ENCODE measurements around the gene DSC3. TPM values are rescaled to one million over a fixed set of nuclear protein-coding genes. Genes with fewer than 3 reads are reported as not detected.

DSC3 gene
- total RNA-seq, 1 experiment from 2014 or later, result 4.5 TPM

- Histone ChIP-seq H3K27me3 (replicated peaks; ENCODE audit: control insufficient read depth, insufficient read depth, low read length) (no peaks in the 10 kb centered on the region), H3K4me1 (no peaks in the 10 kb centered on the region), H3K36me3 (ENCODE audit: control insufficient read depth, insufficient read depth, low read length) (no peaks in the 10 kb centered on the region), H3K9me3 (no peaks in the 10 kb centered on the region), H3K4me3 (ENCODE audit: low read depth, low read length) (no peak overlapping the region)
- Mint-ChIP-seq H3K27me3 (ENCODE audit: insufficient read depth, unreplicated experiment) (no peaks in the 10 kb centered on the region), H3K9me3 (ENCODE audit: unreplicated experiment) (no peaks in the 10 kb centered on the region), H3K4me1 (ENCODE audit: low read depth, unreplicated experiment) (no peaks in the 10 kb centered on the region), H3K4me3 (ENCODE audit: unreplicated experiment) (no peak overlapping the region), H3K27ac (ENCODE audit: unreplicated experiment) (no peak overlapping the region), H3K36me3 (ENCODE audit: insufficient read depth, unreplicated experiment) (no peaks in the 10 kb centered on the region)
- peak in 1 of 2 experiments; percentile 1 for DNase-seq
- TF ChIP-seq, protein P1, sequence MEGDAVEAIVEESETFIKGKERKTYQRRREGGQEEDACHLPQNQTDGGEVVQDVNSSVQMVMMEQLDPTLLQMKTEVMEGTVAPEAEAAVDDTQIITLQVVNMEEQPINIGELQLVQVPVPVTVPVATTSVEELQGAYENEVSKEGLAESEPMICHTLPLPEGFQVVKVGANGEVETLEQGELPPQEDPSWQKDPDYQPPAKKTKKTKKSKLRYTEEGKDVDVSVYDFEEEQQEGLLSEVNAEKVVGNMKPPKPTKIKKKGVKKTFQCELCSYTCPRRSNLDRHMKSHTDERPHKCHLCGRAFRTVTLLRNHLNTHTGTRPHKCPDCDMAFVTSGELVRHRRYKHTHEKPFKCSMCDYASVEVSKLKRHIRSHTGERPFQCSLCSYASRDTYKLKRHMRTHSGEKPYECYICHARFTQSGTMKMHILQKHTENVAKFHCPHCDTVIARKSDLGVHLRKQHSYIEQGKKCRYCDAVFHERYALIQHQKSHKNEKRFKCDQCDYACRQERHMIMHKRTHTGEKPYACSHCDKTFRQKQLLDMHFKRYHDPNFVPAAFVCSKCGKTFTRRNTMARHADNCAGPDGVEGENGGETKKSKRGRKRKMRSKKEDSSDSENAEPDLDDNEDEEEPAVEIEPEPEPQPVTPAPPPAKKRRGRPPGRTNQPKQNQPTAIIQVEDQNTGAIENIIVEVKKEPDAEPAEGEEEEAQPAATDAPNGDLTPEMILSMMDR (IDR thresholded peaks at IDR 0.05; ENCODE audit: insufficient read depth in 1 of 2, low read depth in 1 of 2, low read length in 1 of 2, severe bottlenecking in 1 of 2, unreplicated experiment in 1 of 2), result no peak
- no TSS peak for BruUV-seq (replicated peaks)
- intact Hi-C loops (cut with micrococcal nuclease; ENCODE audit: unreplicated experiment), result no loop called here
- ChIA-PET CTCF (no interaction called here), POLR2A (no interaction called here)
These were observed 74.8 kb downstream of the DSC3 start for GRCh38 chr18:30967701-30968100.

DNA sequence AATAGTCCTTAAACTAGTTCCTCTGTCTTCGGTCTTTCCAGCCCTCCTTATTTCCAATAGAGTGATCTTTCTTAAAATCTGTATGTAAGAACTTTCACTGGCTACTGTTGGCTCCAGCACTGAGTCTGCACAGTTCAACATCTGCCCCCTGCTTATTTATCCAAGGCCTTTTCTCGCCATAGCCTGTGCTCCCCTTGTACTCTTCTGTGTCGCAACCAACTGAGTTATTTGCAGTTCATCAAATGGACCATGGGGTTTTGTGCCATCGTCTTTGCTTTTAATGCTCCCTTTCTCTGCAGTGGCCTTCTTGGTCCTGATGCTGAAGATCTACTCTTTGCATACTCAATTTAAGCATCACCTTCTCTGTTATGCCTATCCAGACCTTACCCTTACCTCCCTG is 77.3 kb downstream of the DSC3 start:
- no peak overlapping the region for H3K27ac Mint-ChIP-seq (ENCODE audit: unreplicated experiment)
- H3K4me1 Mint-ChIP-seq (ENCODE audit: low read depth, unreplicated experiment), result no peaks in the 10 kb centered on the region
- ChIA-PET CTCF (no interaction called here), POLR2A (no interaction called here)
- H3K27me3 ChIP-seq (replicated peaks; ENCODE audit: control insufficient read depth, insufficient read depth, low read length), result no peaks in the 10 kb centered on the region
- H3K9me3 Mint-ChIP-seq (ENCODE audit: unreplicated experiment), result no peaks in the 10 kb centered on the region
- TF ChIP-seq, protein P1 (IDR thresholded peaks at IDR 0.05; ENCODE audit: insufficient read depth in 1 of 2, low read depth in 1 of 2, low read length in 1 of 2, severe bottlenecking in 1 of 2, unreplicated experiment in 1 of 2), result no peak
- H3K4me1 ChIP-seq, result no peaks in the 10 kb centered on the region
- intact Hi-C loops (cut with micrococcal nuclease; ENCODE audit: unreplicated experiment), result no loop called here
- no peak for DNase-seq
- no peak overlapping the region for H3K4me3 Mint-ChIP-seq (ENCODE audit: unreplicated experiment)
- H3K27me3 Mint-ChIP-seq (ENCODE audit: insufficient read depth, unreplicated experiment), result no peaks in the 10 kb centered on the region
- BruUV-seq (replicated peaks), result no TSS peak
- H3K36me3 Mint-ChIP-seq (ENCODE audit: insufficient read depth, unreplicated experiment), result no peaks in the 10 kb centered on the region
- no peak overlapping the region for H3K4me3 ChIP-seq (ENCODE audit: low read depth, low read length)
- H3K9me3 ChIP-seq, result no peaks in the 10 kb centered on the region
- H3K36me3 ChIP-seq (ENCODE audit: control insufficient read depth, insufficient read depth, low read length), result no peaks in the 10 kb centered on the region

DNA sequence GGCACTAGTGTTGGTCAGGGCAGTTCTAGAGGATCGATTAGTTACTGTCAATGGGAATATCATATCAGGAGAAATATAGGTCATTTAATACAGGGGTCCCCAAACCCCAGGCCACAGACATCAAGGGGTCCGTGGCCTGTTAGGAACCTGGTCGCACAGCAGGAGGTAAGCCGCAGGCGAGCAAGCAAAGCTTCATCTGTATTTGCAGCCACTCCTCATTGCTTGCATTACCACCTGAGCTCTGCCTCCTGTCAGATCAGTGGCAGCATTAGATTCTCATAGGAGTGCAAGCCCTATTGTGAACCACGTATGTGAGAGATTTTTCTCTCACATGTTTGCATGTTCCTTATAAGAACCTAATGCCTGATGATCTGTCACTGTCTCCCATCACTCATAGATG is 81.9 kb downstream of the DSC3 start:
- CTCF ChIA-PET, result no interaction called here
- H3K9me3 Mint-ChIP-seq (ENCODE audit: unreplicated experiment), result no peaks in the 10 kb centered on the region

More for the DNA sequence above, 81.9 kb downstream of the DSC3 start:
- no peaks in the 10 kb centered on the region for H3K36me3 ChIP-seq (ENCODE audit: control insufficient read depth, insufficient read depth, low read length)
- TF ChIP-seq, protein P1 (IDR thresholded peaks at IDR 0.05; ENCODE audit: insufficient read depth in 1 of 2, low read depth in 1 of 2, low read length in 1 of 2, severe bottlenecking in 1 of 2, unreplicated experiment in 1 of 2), result no peak
- Mint-ChIP-seq H3K36me3 (ENCODE audit: insufficient read depth, unreplicated experiment) (no peaks in the 10 kb centered on the region), H3K4me3 (ENCODE audit: unreplicated experiment) (no peak overlapping the region), H3K4me1 (ENCODE audit: low read depth, unreplicated experiment) (no peaks in the 10 kb centered on the region), H3K27ac (ENCODE audit: unreplicated experiment) (no peak overlapping the region), H3K27me3 (ENCODE audit: insufficient read depth, unreplicated experiment) (peaks cover 6% of the 10 kb centered on the region)
- H3K27me3 ChIP-seq (replicated peaks; ENCODE audit: control insufficient read depth, insufficient read depth, low read length), result no peaks in the 10 kb centered on the region
- DNase-seq, result no peak
- BruUV-seq (replicated peaks), result no TSS peak
- no peaks in the 10 kb centered on the region for H3K4me1 ChIP-seq
- no peaks in the 10 kb centered on the region for H3K9me3 ChIP-seq
- POLR2A ChIA-PET, result no interaction called here
- intact Hi-C loops (cut with micrococcal nuclease; ENCODE audit: unreplicated experiment), result no loop called here
- no peak overlapping the region for H3K4me3 ChIP-seq (ENCODE audit: low read depth, low read length)

All from Caco-2 (cell line).